Activated T-helper 9 cell treated with anti-CD3 and anti-CD28 coated beads, Interleukin-2, amount 50 U/mL, for 16 hours (primary cell): ENCODE data around the gene ISG20.

Source experiments
- DNase-seq: peaks from one replicate; pipeline ENCODE4 v3.0.0-alpha.2; 2020; ENCODE audit warnings: low read depth

The ISG20 gene

GRCh38 chr15:88638626-88639372 is at the start of gene ISG20:
Gene ISG20 (plus strand): TSS chr15:88639016. CDS start chr15:88639367, 351 bp downstream.
- peak; percentile 94 for DNase-seq

- DNase-seq = no peak
Observed at GRCh38 chr15:88590759-88591158, 48.1 kb upstream of the ISG20 start.

- no peak for DNase-seq
Observed at GRCh38 chr15:88591384-88591783, 47.4 kb upstream of the ISG20 start.

GRCh38 chr15:88603885-88604284 is 34.9 kb upstream of the ISG20 start:
- DNase-seq = no peak

- DNase-seq = no peak
Observed at GRCh38 chr15:88604381-88605188, 34.2 kb upstream of the ISG20 start.

GRCh38 chr15:88605189-88606069 is 33.4 kb upstream of the ISG20 start:
- no peak for DNase-seq

- no peak for DNase-seq
Observed at GRCh38 chr15:88606070-88606794, 32.6 kb upstream of the ISG20 start.

- no peak for DNase-seq
Observed at GRCh38 chr15:88607951-88608350, 30.9 kb upstream of the ISG20 start.

GRCh38 chr15:88608607-88609181 is 30.1 kb upstream of the ISG20 start:
- no peak for DNase-seq

- DNase-seq = no peak
Observed at GRCh38 chr15:88609344-88610090, 29.3 kb upstream of the ISG20 start.

GRCh38 chr15:88610701-88611231 is 28.1 kb upstream of the ISG20 start:
- no peak for DNase-seq

- no peak for DNase-seq
Observed at GRCh38 chr15:88612186-88612796, 26.5 kb upstream of the ISG20 start.

- no peak for DNase-seq
Observed at GRCh38 chr15:88613074-88613944, 25.5 kb upstream of the ISG20 start.

GRCh38 chr15:88615303-88616107 is 23.3 kb upstream of the ISG20 start:
- no peak for DNase-seq

- DNase-seq = no peak
Observed at GRCh38 chr15:88616240-88616639, 22.6 kb upstream of the ISG20 start.

- DNase-seq = no peak
Observed at GRCh38 chr15:88617031-88617722, 21.6 kb upstream of the ISG20 start.

GRCh38 chr15:88617790-88618189 is 21.0 kb upstream of the ISG20 start:
- DNase-seq = no peak
